HEK293T (cell line): ENCODE measurements around the gene SSX4B.
"Not testable (repeated sequence)": the region's sequence is repeated elsewhere in the genome, so short reads cannot be mapped to it uniquely, and the experiment has no call there.

Experiments used
- CTCF ChIA-PET: fragments of 350-600 bp; formaldehyde crosslinking; extraction: SDS; loops from one replicate; lab custom pipeline; 2021; ENCODE audit warnings: antibody characterized with exemption, inconsistent platforms; lab: Yijun Ruan, JAX
- POLR2A ChIA-PET: fragments of 350-600 bp; formaldehyde crosslinking; extraction: SDS; loops from one replicate; lab custom pipeline; 2020; ENCODE audit warnings: antibody characterized with exemption, inconsistent platforms; lab: Yijun Ruan, JAX
- DNase-seq: peaks from one replicate; pipeline ENCODE4 v3.0.0; 2012; ENCODE audit warnings: mixed read lengths; ENCODE audit errors: extremely low spot score
- ARNT ChIP-seq: fragments of 450-650 bp; IDR thresholded peaks from 2 replicates; pipeline ENCODE4 v1.6.1; 2017; ENCODE audit warnings: mild to moderate bottlenecking
- BHLHE40 ChIP-seq: fragments of 450-650 bp; IDR thresholded peaks from 2 replicates; pipeline ENCODE4 v1.6.1; 2016; ENCODE audit warnings: mild to moderate bottlenecking, moderate library complexity, borderline replicate concordance
- CTBP1 ChIP-seq: fragments of 450-650 bp; IDR thresholded peaks from 2 replicates; pipeline ENCODE4 v1.6.1; 2016; ENCODE audit warnings: borderline replicate concordance
- ELF4 ChIP-seq: fragments of 450-650 bp; IDR thresholded peaks from 2 replicates; pipeline ENCODE4 v1.6.1; 2017; ENCODE audit warnings: antibody characterized with exemption
- FOXA1 ChIP-seq: fragments of 450-650 bp; IDR thresholded peaks from 2 replicates; pipeline ENCODE4 v1.6.1; 2016; ENCODE audit warnings: mild to moderate bottlenecking
- FOXK2 ChIP-seq: fragments of 450-650 bp; IDR thresholded peaks from 2 replicates; pipeline ENCODE4 v1.6.1; 2016; ENCODE audit warnings: mild to moderate bottlenecking
- FOXM1 ChIP-seq: fragments of 450-650 bp; IDR thresholded peaks from 2 replicates; pipeline ENCODE4 v1.6.1; 2017; ENCODE audit warnings: mild to moderate bottlenecking, borderline replicate concordance
- HDGF ChIP-seq: fragments of 450-650 bp; IDR thresholded peaks from 2 replicates; pipeline ENCODE4 v1.6.1; 2017; ENCODE audit warnings: antibody characterized with exemption, borderline replicate concordance
- L3MBTL2 ChIP-seq: fragments of 450-650 bp; conservative IDR thresholded peaks from 2 replicates; pipeline ENCODE4 v1.6.1; 2016; ENCODE audit warnings: mild to moderate bottlenecking
- LEF1 ChIP-seq: fragments of 450-650 bp; IDR thresholded peaks from 2 replicates; pipeline ENCODE4 v1.6.1; 2017; ENCODE audit warnings: mild to moderate bottlenecking, borderline replicate concordance
- NFRKB ChIP-seq: fragments of 450-650 bp; IDR thresholded peaks from 2 replicates; pipeline ENCODE4 v1.6.1; 2016; ENCODE audit warnings: mild to moderate bottlenecking, moderate library complexity
- SP1 ChIP-seq: fragments of 450-650 bp; IDR thresholded peaks from 2 replicates; pipeline ENCODE4 v1.6.1; 2017
- SUZ12 ChIP-seq: fragments of 450-650 bp; IDR thresholded peaks from 2 replicates; pipeline ENCODE4 v1.6.1; 2016; ENCODE audit warnings: mild to moderate bottlenecking
- TARDBP ChIP-seq: fragments of 450-650 bp; IDR thresholded peaks from 2 replicates; pipeline ENCODE4 v1.6.1; 2016
- ZNF384 ChIP-seq: fragments of 450-650 bp; IDR thresholded peaks from 2 replicates; pipeline ENCODE4 v1.6.1; 2016
- TF ChIP-seq, protein P1 (sequence below): fragments of 450-650 bp; IDR thresholded peaks from 2 replicates; pipeline ENCODE4 v1.6.1; 2016

Gene SSX4B

GRCh38 chrX:48411860-48412259 lies at the start of gene SSX4B:
SSX4B (minus strand) TSS chrX:48411960; CDS start chrX:48411372, 588 bp downstream.
- POLR2A ChIA-PET, DNase-seq, CTCF ChIA-PET: not testable (repeated sequence)

DNA sequence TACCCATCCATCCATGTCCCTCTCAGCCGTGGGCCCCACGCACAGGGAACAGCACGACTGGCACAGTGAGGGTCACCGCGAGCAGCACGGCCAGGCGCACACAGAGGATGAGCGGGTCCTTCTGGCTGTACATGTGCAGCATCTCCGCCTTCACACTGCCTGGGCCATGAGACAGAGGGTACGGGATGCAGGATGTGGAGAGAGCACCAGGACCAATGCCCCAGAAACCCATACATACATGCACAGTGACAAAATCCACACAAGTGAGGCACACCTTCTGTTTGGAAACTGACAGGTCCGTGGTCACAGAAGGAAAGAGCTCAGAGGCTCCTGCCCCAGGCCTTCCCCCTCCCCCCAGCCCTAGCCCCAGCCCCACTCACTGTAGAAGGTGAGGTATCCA lies 48.8 kb upstream of the SSX4B start:
- ChIA-PET POLR2A (no interaction called here), CTCF (no interaction called here)
- TF ChIP-seq HDGF (no peak), SP1 (no peak), NFRKB (no peak), ZNF384 (no peak), TARDBP (no peak), ELF4 (no peak), CTBP1 (no peak), BHLHE40 (no peak), SUZ12 (no peak), LEF1 (no peak), FOXA1 (no peak), L3MBTL2 (no peak), ARNT (no peak)
- TF ChIP-seq, protein P1, sequence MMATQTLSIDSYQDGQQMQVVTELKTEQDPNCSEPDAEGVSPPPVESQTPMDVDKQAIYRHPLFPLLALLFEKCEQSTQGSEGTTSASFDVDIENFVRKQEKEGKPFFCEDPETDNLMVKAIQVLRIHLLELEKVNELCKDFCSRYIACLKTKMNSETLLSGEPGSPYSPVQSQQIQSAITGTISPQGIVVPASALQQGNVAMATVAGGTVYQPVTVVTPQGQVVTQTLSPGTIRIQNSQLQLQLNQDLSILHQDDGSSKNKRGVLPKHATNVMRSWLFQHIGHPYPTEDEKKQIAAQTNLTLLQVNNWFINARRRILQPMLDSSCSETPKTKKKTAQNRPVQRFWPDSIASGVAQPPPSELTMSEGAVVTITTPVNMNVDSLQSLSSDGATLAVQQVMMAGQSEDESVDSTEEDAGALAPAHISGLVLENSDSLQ, result no peak
- no peak for DNase-seq

GRCh38 chrX:48460031-48460430 lies 48.3 kb upstream of the SSX4B start:
- TF ChIP-seq, protein P1, result no peak
- POLR2A ChIA-PET, result no interaction called here
- DNase-seq, result no peak
- CTCF ChIA-PET, result interaction anchor here (0.6 kb wide), 1 partner anchor 9 kb away, joined by 3 read pairs; no protein-coding TSS in a partner anchor

- CTCF ChIA-PET, result interaction anchor here (0.6 kb wide), 1 partner anchor 9 kb away, joined by 3 read pairs; no protein-coding TSS in a partner anchor
- POLR2A ChIA-PET, result no interaction called here
- DNase-seq, result no peak
- TF ChIP-seq HDGF (no peak), ELF4 (no peak), ZNF384 (no peak), BHLHE40 (no peak), SUZ12 (no peak), NFRKB (no peak), TARDBP (no peak), LEF1 (no peak)
- TF ChIP-seq, protein P1, result no peak
Measured at GRCh38 chrX:48459483-48459882, 47.7 kb upstream of the SSX4B start.

DNA sequence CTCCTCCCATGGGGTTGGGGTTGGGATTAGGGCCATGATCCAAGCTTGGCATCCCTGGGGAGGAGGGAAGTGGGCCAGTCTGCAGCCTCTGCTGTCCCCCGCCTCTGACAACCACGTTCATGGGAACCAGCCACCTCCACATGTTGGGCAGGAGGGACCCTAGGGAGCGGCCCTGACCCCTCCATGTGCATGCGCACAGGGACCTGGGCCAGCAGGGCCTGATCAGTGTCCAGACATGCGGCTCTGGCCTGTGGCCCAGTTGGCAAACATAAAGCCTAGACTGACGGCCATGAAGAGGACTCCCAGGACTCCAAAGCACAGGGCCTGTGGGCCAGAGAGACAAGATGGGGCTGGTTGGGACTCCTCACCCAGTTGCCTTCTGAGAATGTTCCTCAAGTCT lies 47.0 kb upstream of the SSX4B start:
- POLR2A ChIA-PET, result no interaction called here
- no peak for DNase-seq
- TF ChIP-seq FOXK2 (no peak), FOXM1 (no peak), NFRKB (no peak), TARDBP (no peak), BHLHE40 (no peak), ARNT (no peak), ZNF384 (no peak)
- CTCF ChIA-PET, result no interaction called here

DNA sequence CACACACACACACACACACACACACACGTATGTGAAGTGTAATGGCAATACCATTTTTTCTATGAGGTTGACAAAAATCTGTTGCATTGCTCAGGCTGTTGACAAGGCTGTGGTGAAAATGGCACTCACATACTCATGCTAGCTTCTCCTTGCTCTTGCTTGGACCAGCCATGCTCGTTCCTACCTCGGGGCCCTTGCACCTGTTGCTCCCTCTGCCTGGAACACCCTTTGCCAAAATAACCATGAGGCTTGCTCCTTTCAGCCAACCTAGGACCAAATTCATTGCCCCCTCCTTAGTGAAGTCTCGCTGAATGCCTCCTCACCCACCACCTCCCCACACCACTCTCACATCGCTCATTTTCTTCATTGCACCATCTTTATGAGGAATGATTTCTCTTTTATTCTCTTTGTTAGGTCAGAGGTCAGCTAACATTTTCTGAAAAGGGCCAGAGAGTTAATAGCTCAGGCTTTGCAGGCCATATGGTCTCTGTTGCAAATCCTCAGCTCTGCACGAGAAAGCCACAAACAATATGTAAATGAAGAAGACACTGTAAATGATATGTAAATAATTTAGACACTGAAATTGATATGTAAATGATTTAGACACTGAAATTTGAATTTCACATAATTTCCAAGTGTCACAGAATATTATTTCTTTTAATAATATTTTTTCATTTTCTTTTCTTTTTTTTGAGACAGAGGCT lies 45.0 kb upstream of the SSX4B start:
- POLR2A ChIA-PET, result no interaction called here
- TF ChIP-seq ELF4 (no peak), BHLHE40 (no peak), CTBP1 (no peak)
- no peak for DNase-seq
- CTCF ChIA-PET, result no interaction called here

- no peak for DNase-seq
- POLR2A ChIA-PET, result no interaction called here
- TF ChIP-seq TARDBP, result no peak
- no peak for TF ChIP-seq FOXM1
- TF ChIP-seq LEF1, result no peak
- TF ChIP-seq FOXA1, result no peak
- no peak for TF ChIP-seq SUZ12
- no peak for TF ChIP-seq SP1
- CTCF ChIA-PET, result no interaction called here
Measured at GRCh38 chrX:48451708-48452107, 39.9 kb upstream of the SSX4B start.
